Activated T-cell treated with anti-CD3 and anti-CD28 coated beads, Interleukin-2, amount 50 U/mL, for 24 hours (primary cell): ENCODE data around the gene CNOT1.
A peak's percentile ranks its signal among the peaks of the same experiment; 100 is the strongest.

Experiments
- DNase-seq: peaks from one replicate; pipeline ENCODE4 v3.0.0-alpha.2; 2020
- H3K27ac Mint-ChIP-seq: 2 replicates; pipeline ENCODE4 v1.8.0; 2020; ENCODE audit warnings: mild to moderate bottlenecking, mixed read lengths
- H3K27me3 Mint-ChIP-seq: 2 replicates; pipeline ENCODE4 v1.8.0; 2020; ENCODE audit warnings: mixed read lengths
- H3K36me3 Mint-ChIP-seq: 2 replicates; pipeline ENCODE4 v1.8.0; 2020; ENCODE audit warnings: low read depth, mixed read lengths
- H3K4me1 Mint-ChIP-seq: 2 replicates; pipeline ENCODE4 v1.8.0; 2020; ENCODE audit warnings: low read depth, mixed read lengths
- H3K4me3 Mint-ChIP-seq: 2 replicates; pipeline ENCODE4 v1.8.0; 2020; ENCODE audit warnings: mild to moderate bottlenecking, moderate library complexity, mixed read lengths
- H3K9me3 Mint-ChIP-seq: 2 replicates; pipeline ENCODE4 v1.8.0; 2020; ENCODE audit warnings: mixed read lengths

The CNOT1 gene

GRCh38 chr16:58488531-58488930 lies 141.1 kb downstream of the CNOT1 start:
- no peak for DNase-seq

GRCh38 chr16:58487566-58488351 lies 141.9 kb downstream of the CNOT1 start:
- no peak overlapping the region for H3K4me3 Mint-ChIP-seq
- H3K9me3 Mint-ChIP-seq: no peaks in the 10 kb centered on the region
- no peaks in the 10 kb centered on the region for H3K36me3 Mint-ChIP-seq
- peak; percentile 85 for DNase-seq
- H3K27ac Mint-ChIP-seq: no peak overlapping the region
- peaks cover 12% of the 10 kb centered on the region for H3K27me3 Mint-ChIP-seq
- H3K4me1 Mint-ChIP-seq: no peaks in the 10 kb centered on the region

More at GRCh38 chr16:58488531-58488930, 141.1 kb downstream of the CNOT1 start:
- H3K9me3 Mint-ChIP-seq: no peaks in the 10 kb centered on the region
- H3K36me3 Mint-ChIP-seq: no peaks in the 10 kb centered on the region
- no peak overlapping the region for H3K27ac Mint-ChIP-seq
- H3K27me3 Mint-ChIP-seq: peaks cover 8% of the 10 kb centered on the region
- no peak overlapping the region for H3K4me3 Mint-ChIP-seq
- no peaks in the 10 kb centered on the region for H3K4me1 Mint-ChIP-seq

- Mint-ChIP-seq H3K36me3 (no peaks in the 10 kb centered on the region), H3K27ac (no peak overlapping the region), H3K4me1 (no peaks in the 10 kb centered on the region), H3K9me3 (no peaks in the 10 kb centered on the region), H3K4me3 (no peak overlapping the region), H3K27me3 (peaks cover 12% of the 10 kb centered on the region)
- no peak for DNase-seq
These were observed 144.3 kb downstream of the CNOT1 start for GRCh38 chr16:58485184-58485887.

DNA sequence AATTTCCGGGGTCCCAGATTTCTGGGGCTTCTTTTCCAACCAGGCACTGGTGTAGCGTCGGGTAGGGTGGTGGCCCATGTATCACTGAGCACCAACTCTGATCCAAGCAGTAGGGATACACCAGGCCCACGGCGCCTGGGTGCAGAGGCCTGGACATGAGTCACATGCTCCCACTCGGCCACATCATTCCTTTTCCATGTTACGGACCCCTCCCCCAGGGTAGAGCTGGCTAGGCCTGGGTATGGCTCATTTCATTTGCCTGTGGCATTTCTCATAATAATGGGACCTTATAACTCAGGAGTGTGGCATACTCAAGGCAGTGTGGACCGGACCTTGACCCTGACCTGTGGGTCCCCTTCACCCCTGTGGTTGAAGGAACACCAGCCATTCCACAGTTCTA lies 147.7 kb downstream of the CNOT1 start:
- no peak for DNase-seq
- Mint-ChIP-seq H3K36me3 (no peaks in the 10 kb centered on the region), H3K27ac (no peak overlapping the region), H3K4me3 (no peak overlapping the region), H3K9me3 (no peaks in the 10 kb centered on the region), H3K4me1 (no peaks in the 10 kb centered on the region), H3K27me3 (peaks cover 5% of the 10 kb centered on the region)

- no peak for DNase-seq
- Mint-ChIP-seq H3K27ac (no peak overlapping the region), H3K4me1 (no peaks in the 10 kb centered on the region), H3K4me3 (no peak overlapping the region), H3K36me3 (no peaks in the 10 kb centered on the region), H3K9me3 (no peaks in the 10 kb centered on the region), H3K27me3 (peaks cover 4% of the 10 kb centered on the region)
These were observed 148.3 kb downstream of the CNOT1 start for GRCh38 chr16:58481226-58481869.

- no peaks in the 10 kb centered on the region for H3K36me3 Mint-ChIP-seq
- no peaks in the 10 kb centered on the region for H3K4me1 Mint-ChIP-seq
- H3K9me3 Mint-ChIP-seq: no peaks in the 10 kb centered on the region
- H3K27ac Mint-ChIP-seq: no peak overlapping the region
- peaks cover 8% of the 10 kb centered on the region for H3K27me3 Mint-ChIP-seq
- no peak for DNase-seq
- H3K4me3 Mint-ChIP-seq: no peak overlapping the region
These were observed 151.2 kb downstream of the CNOT1 start for GRCh38 chr16:58478427-58478826.

- DNase-seq: no peak
- Mint-ChIP-seq H3K4me3 (no peak overlapping the region), H3K36me3 (no peaks in the 10 kb centered on the region), H3K4me1 (no peaks in the 10 kb centered on the region), H3K27ac (no peak overlapping the region), H3K9me3 (no peaks in the 10 kb centered on the region), H3K27me3 (peaks cover 8% of the 10 kb centered on the region)
These were observed 152.8 kb downstream of the CNOT1 start for GRCh38 chr16:58476791-58477190.

GRCh38 chr16:58475091-58475619 lies 154.5 kb downstream of the CNOT1 start:
- Mint-ChIP-seq H3K27me3 (peaks cover 12% of the 10 kb centered on the region), H3K4me3 (no peak overlapping the region), H3K27ac (no peak overlapping the region), H3K36me3 (no peaks in the 10 kb centered on the region), H3K4me1 (no peaks in the 10 kb centered on the region), H3K9me3 (no peaks in the 10 kb centered on the region)
- DNase-seq: no peak

GRCh38 chr16:58474296-58474695 lies 155.3 kb downstream of the CNOT1 start:
- Mint-ChIP-seq H3K4me3 (no peak overlapping the region), H3K27ac (no peak overlapping the region), H3K27me3 (peaks cover 15% of the 10 kb centered on the region), H3K9me3 (no peaks in the 10 kb centered on the region), H3K4me1 (no peaks in the 10 kb centered on the region), H3K36me3 (no peaks in the 10 kb centered on the region)
- no peak for DNase-seq

- no peak for DNase-seq
- H3K4me1 Mint-ChIP-seq: no peaks in the 10 kb centered on the region
- H3K4me3 Mint-ChIP-seq: no peak overlapping the region
- H3K27ac Mint-ChIP-seq: no peak overlapping the region
- no peaks in the 10 kb centered on the region for H3K9me3 Mint-ChIP-seq
- H3K36me3 Mint-ChIP-seq: no peaks in the 10 kb centered on the region
- peaks cover 30% of the 10 kb centered on the region for H3K27me3 Mint-ChIP-seq
These were observed 156.8 kb downstream of the CNOT1 start for GRCh38 chr16:58472827-58473226.

DNA sequence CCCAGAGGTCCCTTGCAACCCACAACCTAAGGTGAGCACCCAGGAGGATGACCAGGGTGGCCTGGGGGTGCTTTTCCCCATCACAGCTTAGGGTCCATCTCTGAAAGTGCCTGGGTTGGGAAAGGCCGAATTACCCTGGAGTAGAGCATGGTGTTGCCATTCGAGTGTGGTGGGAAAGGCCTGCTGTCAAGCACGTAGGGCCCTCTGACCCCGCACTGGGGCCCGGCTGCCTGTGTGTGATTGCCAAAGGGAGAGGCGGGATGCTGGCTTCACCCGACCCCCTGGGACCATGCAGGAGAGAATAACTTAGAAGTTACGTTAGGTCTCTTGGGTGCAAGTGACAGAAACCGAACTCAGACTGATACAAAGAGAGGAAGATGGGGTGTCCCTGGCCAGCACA lies 157.4 kb downstream of the CNOT1 start:
- no peak for DNase-seq
- Mint-ChIP-seq H3K36me3 (no peaks in the 10 kb centered on the region), H3K9me3 (no peaks in the 10 kb centered on the region), H3K4me1 (no peaks in the 10 kb centered on the region), H3K27me3 (peaks cover 35% of the 10 kb centered on the region), H3K4me3 (no peak overlapping the region), H3K27ac (no peak overlapping the region)

DNA sequence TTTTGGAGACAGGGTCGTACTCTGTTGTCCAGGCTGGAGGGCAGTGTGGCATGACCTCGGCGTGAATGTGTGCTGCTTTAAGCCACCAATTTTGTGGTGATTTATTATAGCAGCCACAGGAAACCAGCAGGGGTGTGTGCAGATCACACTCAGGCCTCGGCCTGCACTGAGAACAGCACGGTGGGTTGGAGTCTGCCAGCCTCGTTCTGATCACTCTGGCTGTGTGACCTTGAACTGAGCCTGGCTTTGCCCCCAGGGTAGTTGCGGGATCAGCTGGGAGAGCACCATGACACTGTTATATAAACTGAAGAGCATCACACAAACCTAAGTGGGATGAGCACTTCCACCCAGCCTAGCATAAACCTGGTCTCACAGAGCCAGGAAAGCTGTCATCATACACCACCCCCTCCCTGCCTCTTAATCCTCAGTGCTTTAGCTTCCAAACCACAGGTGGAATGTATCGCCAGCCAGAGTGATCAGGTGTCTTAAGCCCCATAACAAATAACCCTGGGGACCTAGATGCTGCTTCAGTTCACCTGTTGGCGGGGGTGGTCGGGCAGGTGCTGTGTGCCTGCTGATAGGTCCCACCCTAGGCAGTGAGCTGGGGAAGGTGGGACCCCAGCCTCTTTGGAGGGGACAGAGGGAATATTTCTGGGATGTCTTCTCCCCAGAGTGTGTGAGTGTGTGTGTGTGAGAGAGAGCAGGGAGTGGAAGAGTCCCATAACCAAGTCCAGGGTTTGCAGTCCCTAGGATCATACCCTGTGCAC lies 158.2 kb downstream of the CNOT1 start:
- peaks cover 44% of the 10 kb centered on the region for H3K27me3 Mint-ChIP-seq
- DNase-seq: no peak
- no peak overlapping the region for H3K27ac Mint-ChIP-seq
- H3K4me3 Mint-ChIP-seq: no peak overlapping the region
- no peaks in the 10 kb centered on the region for H3K36me3 Mint-ChIP-seq
- no peaks in the 10 kb centered on the region for H3K9me3 Mint-ChIP-seq
- no peaks in the 10 kb centered on the region for H3K4me1 Mint-ChIP-seq
